GF-D8 (cell line): ENCODE results near the gene NCAN.
"Not testable (repeated sequence)": the region's sequence is repeated elsewhere in the genome, so short reads cannot be mapped to it uniquely, and the experiment has no call there.

Experiments
- DNase-seq: peaks from one replicate; lab custom pipeline; 2025; lab: John Stamatoyannopoulos, UW

Gene NCAN

DNA sequence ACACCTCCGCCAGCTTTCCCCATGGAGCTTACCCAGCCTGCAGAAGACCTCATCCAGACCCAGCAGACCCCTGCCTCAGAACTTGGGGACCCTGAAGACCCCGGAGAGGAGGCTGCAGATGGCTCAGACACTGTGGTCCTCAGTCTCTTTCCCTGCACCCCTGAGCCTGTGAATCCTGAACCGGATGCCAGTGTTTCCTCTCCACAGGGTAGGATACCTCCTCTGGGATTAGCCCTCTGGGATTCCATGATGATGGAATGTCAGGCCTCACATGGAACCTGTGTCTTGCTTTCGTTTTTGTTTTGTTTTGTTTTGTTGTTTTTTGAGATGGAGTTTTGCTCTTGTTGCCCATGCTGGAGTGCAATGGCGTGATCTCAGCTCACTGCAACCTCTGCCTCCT is 17.8 kb upstream of the NCAN start:
- DNase-seq, result no peak

DNA sequence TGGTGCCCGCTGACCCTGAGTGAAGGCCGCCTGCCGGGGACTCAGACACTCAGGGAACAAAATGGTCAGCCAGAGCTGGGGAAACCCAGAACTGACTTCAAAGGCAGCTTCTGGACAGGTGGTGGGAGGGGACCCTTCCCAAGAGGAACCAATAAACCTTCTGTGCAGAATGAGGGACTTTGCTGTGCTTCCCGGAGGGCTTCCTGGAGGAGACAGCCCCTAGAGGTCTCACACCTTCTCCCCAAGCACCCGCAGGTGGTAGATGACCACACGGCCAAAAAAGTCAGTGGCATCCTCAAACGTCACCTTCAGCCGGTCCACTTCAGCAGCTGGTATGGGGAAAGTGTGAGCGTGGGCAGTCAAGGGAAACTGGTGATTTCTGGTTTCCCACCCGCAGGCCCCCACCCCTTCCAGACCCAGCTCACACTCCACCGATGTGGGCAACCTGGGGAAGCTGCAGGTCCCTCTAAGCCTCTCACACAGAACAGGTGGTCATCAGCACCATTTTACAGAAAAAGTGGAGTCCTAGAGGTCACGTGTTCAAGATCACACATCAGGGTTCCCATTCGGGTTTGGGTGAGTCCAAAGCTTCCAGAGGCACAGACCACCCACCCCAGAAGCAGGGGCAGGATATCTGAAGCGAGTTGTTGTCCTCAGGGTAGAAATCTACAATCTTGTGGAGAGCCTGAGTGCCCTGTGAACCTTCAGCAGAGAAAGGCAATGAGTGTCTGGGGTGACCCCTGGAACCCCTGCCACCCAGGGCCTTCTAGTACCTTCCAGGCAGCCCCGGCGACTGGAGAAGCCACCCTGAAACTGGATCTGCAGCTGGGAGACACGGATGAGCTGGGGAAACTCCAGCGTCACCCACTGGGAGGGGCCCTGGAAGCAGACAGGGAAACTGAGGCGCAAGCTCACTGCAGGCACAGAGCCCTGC is 9.8 kb upstream of the NCAN start:
- no peak for DNase-seq

DNA sequence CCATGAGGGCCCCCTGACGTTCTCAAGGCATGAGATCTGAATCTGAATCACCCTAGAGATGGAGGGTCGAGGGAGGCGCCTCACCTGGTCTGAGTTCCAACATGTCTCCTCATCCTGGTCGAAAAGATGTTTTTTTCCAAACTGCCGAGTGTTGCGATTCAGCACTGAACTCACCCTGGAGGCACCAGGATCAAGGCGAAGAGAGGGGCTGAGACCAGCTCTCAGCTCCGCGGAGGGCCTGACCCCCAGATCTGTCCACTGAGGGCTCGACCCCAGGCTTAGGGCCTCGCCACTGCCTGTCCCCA is 9.1 kb upstream of the NCAN start:
- no peak for DNase-seq

DNA sequence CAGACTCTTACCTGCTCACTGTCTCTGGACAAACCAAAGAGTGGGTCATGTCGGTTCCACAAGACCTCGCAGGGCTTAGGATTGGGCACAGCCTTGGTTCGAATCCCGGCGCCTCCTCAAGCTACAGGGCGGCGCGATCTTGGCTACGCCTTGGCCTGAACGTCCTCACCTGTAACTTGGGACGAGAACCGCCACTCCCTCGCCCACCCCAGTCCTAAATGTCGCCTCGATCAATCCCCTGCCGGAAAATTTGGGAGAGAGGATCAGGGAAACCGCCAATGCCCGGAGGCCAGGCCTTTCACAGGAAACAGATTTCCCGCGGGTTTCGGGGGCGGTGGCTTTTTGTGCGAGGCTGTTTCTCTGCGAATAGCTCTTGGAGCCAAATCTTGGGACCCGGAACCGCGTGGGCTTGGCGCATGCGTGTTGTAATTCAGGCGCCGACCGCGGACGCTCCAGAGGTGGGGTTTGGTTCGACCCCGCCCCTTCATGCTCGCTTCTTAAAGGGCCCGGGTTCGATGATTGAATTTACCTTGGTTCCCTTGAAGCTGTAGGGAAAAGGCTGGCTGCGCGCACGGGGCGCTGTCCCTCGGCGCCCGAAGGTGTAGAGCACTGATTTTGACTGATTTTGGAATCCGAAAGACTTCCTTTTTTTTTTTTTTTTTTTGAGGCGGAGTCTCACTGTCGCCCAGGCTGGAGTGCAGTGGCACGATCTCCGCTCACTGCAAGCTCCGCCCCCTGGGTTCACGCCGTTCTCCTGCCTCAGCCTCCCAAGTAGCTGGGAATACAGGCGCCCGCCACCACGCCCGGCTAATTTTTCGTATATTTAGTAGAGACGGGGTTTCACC is 8.5 kb upstream of the NCAN start, which contains the start of gene NR2C2AP:
Gene NR2C2AP (minus strand): TSS at position 403 of the 845 bp plus-strand sequence. CDS start 354 bp downstream, at position 49.
- peak; percentile 81 for DNase-seq

DNA sequence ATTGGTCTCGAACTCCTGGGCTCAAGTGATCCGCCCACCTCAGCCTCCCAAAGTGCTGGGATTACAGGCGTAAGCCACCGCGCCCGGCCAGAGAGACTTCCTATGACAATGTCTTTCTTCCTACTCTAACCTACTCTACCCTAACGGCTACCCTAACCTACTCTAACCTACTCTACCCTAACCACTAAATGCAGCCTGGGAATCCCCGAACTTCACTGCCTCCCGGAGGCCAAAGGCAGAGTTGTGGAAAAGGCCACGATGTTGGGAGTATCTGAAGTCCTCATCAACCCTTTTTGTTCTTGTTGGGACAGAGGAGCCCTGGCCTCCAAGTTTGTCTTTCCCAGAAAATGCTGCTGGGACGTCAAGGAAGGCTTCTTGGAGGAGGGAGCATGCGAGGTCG is 7.6 kb upstream of the NCAN start:
- DNase-seq, result no peak

DNA sequence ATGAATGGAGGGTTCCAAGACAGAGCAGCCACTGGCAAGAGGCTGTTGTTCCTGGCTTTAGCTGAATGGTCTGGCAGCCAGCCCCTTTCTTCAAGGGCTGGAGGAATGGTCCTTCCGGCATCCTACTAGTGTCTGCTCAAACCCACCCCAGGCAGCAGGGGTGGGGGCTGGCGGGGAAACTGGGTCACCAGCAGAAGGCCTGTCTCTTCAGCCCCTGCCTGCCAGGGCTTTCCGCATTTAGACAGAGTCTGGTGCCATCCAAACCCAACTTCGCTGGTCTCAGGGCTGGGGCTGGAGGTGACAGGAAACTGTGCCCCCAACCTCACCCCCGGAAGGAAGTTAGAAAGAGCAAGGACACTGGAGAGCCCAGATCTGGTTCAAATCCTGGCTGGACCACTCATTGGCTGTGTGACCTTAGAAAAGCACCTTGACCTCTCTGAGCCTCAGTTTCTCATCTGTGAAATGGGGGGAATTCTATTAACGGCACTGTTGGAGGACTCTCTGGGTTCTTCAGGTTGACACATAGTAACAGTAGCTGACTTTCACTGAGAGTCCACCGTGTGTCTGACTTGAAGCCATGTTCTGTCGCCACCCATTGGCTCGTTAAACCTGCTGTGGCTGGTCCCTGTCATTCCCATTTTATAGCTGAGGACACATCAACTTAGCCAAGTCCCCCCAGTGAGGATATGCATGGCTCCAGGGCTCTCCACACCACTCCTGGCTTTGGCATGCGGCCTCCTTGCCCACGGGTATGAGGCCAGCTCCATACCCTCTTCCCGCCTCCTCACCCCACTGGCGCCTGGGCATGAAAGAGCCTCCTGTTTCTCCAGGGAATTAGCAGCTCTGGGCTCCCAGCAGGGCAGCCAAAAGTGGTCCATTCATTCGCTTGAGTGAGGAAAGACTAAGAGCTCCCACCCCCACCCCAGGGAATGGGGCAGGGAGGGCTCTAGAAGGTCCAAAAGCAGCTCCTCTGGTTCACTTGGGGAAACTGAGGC is 6.0 kb upstream of the NCAN start:
- no peak for DNase-seq

DNA sequence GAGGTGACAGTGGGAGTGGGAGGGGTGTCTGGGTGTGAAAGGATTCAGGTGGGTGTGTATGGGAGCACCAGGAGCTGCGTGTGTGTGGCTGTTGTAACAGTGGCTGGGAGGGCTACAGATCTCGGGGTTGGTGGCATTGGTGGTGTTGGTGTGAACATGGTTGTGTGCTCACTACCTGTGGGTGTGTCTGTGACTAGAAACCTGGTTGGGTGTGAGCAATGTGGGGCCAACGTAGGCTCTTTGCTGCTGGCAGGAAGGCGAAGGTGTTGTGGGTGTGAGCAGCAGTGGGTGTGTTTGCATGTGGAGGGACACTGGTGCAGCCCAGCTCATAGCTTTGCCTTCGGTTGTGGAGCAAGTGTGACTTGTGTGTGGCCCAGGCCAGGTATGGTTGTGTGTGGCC is 4.8 kb upstream of the NCAN start:
- DNase-seq, result no peak

DNA sequence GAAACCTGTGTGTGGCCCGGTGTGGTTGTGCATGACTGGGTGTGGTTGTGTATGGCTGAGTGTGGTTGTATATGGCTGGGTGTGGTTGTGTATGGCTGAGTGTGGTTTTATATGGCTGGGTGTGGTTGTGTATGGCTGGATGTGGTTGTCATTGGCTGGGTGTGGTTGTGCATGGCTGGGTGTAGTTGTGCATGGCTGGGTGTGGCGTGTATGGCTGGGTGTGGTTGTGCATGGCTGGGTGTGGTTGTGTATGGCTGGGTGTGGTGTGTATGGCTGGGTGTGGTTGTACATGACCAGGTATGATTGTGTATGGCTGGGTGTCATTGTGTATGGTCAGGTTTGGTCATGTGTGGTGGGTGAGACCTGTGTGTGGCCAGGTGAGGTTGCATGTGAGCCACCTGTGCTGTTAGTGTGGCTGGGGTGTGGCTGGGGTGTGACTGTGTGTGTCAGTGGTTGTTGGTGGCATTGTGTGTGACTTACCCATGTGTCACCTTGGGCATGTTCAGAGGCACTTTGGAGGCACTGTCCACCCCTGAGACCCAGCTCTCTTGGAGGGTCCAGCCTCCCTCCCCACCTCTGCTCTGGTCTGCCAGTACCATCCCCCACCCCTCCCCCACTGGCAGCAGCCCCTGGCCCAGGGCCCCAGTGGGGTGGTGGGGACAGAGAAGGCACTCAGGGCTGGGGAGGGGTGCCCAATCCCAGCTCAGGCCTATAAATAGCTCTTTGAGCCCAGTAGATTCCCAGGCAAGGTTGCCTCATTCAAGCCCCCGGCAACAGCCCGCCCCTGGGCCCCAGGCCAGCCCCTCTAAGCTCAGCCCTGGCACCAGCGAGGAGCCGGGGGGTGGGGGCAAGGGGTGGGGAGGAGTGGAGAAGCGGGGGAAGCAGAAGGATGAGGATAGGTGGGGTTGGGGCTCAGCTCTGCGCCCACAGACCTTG is 3.9 kb upstream of the NCAN start:
- no peak for DNase-seq

DNA sequence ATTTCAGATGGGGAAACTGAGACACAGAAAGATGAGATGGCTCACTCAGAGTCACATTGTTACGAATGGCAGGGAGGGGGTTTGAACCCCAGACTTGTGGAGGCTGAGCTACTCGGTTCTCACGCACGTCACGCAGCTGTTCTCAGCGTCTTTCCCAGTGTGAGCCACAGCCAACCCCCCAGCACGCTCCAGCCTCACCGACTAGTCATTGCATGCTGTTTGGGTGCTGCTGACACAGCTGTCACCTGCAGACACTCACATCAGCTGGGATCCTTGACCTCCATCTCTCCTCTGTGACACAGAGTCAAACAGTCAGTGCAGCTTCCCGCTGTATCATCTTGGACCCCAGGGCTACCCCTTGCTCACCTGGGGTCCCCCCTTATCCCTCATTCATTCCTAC is 2.4 kb upstream of the NCAN start:
- no peak for DNase-seq

DNA sequence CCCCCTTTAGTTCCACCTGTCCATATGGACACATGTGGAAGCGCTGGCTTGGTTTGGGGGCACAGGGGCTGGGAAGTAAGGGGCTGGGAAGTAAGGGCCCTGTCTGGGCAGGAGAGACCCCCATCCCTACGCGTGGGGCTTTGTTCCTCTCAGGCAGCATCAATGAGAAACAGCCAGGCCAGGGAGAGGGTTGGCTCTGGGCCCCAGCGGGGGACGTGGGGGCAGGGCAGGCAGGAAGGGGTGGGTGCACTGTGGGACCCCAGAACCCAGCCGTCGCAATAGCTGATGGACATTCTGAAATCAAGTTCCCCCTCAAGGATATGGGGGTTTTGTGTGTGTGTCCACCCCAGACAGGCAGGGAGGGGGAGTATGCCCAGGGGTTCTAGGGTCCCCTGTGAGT is 1.2 kb downstream of the NCAN start:
- DNase-seq, result no peak

DNA sequence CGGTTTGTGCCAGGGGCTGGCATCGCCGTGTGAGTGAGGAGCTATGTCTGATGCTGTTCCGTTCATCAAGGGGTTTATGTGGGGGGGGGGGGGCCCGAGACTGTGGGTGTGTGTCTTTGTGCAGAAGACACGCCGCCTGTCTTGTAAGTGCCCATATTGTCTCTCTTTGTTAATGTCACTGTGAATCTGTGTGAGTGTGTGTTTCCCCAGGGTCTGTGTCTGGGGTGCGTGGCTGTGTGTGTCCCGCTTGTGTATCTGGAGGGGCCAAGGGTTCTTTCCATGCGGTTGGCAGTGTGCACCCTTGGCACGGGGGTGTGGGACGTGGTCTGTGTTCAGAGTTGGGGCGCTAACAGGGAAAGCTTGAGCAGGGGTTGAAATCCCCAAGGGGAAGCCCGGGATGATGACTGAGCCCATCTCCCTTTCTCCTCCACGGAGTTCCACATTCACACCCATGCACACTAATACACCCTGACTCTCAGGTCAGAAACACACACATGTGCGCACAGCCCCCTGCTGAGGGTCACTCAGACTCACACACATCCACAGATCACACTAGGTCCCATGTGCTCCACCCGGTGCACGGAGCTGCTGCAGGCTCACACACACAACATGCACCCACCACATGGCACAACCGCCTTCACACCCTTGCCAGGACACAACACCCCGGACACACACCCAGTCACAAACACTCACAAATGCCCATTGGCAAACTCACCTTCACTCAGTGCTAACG is 1.8 kb downstream of the NCAN start:
- no peak for DNase-seq

DNA sequence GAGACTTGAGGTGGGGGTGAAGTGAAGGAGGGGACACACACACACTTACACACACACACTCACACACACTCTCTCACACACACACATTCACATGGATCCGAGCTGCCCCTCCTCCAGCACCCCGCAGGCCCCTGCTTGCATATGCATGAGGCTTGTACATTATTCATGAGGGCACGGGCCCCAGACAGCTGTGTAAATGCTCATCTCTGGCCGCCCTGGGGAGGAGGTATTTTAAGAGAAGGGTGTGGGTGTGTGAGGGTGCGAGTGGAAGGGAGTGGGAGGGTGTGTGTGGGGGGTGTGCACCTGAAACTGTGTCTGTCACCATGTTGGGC is 2.4 kb downstream of the NCAN start:
- no peak for DNase-seq

DNA sequence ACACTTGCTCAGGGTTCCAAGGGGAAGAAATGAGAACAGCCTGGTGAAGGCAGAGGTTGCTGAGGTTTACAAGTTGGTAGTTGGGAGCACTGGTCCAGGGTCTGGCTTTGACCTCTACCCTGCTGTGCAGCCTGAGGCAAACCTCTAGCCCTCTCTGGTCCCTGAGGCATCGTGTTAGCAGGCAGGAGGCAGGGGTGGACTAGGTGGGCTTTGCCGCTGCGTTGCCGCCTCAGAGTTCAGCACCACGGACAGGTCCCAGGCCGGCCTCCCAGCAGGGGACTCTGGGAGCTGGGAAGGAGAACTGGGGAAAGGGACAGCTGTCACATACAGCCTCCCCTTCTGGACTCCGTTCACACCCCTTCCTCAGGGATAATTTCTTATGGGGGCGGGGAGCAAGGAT is 3.1 kb downstream of the NCAN start:
- no peak for DNase-seq

DNA sequence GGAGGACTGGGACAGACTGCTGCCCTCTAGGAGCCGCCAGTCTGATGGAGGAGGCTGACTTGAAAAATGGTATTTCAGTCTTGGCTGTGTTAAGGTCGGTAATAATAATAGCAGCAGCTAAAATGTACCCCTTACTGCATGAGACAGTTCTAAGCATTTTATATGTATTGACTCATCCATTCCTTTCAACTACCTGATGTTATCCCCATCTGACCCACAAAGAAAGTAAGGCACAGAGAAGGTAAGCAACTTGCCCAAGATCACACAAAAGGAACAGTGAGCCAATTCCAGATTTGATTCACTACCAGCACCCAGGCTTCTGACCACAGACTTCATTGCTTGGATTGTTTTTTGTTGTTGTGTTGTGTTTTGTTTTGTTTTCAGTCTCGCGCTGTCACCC is 4.0 kb downstream of the NCAN start:
- no peak for DNase-seq

DNA sequence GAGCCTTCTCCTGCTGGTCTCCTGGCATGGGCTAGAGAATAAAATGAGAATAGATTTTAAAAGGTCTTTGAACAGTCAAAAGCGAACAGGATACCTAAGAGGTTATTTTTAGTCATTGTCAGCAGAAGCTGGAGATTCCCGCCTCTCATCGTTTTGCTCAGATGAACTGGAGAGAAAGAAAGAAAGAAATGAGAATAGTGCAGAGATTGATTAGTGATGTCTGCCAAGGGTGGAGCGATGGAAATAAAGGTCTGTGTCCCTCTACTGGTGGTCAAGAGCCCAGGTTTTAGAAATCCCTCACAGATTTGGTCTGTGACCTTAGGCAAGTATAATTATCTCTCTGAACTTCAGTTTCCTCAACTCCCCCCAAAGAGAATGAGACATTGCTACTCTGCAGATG is 5.3 kb downstream of the NCAN start:
- no peak for DNase-seq

DNA sequence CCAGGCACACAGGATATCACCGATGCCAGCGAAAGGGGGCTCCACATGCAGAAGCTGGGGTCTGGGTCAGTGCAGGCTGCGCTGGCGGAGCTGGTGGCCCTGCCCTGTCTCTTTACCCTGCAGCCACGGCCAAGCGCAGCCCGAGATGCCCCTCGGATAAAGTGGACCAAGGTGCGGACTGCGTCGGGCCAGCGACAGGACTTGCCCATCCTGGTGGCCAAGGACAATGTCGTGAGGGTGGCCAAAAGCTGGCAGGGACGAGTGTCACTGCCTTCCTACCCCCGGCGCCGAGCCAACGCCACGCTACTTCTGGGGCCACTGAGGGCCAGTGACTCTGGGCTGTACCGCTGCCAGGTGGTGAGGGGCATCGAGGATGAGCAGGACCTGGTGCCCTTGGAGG is 7.2 kb downstream of the NCAN start:
- DNase-seq, result no peak

DNA sequence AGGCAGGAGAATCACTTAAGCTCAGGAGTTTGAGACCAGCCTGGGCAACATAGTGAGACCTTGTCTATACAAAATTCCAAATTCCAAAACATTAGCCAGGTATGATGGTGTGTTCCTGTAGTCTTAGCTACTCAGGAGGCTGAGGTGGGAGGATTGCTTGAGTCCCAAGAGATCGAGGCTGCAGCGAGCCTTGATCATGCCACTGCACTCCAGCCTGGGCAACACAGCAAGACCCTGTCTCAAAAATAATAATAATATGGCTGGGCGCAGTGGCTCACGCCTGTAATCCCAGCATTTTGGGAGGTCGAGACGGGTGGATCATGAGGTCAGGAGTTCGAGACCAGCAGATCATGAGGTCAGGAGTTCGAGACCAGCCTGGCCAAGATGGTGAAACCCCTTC is 9.2 kb downstream of the NCAN start:
- not testable (repeated sequence) for DNase-seq

DNA sequence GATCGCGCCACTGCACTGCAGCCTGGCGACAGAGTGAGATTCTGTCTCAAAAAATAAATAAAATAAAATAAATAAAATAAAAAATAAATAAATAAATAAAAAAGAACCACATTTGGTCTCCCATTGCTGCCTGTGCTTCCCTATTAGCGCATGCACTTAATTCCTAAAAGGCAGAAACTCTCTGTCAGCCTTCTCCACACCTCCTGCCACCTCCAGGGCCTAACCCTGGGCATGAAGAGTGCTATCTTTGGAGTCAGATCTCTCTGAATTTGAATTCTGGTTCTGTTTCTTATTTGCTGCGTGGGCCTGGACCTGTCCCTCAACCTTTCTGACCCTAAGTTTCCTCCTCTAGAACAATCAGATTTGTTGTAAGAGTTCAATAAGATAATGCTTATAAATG is 11.3 kb downstream of the NCAN start:
- no peak for DNase-seq

DNA sequence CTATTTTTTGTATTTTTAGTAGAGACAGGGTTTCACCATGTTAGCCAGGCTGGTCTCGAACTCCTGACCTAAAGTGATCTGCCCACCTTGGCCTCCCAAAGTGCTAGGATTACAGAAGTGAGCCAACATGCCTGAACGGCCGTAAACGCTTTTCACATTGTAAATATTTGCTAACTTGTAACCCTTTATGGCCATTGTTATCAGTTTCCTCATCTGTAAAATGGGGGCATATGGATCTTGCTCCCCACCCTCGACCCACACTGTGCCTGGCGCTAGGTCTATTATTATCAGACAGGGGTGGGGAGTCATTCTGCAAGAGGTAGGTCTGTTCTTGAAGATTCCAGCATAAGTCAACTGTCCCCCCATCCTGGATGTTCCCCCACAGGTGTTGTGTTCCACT is 11.9 kb downstream of the NCAN start:
- no peak for DNase-seq

DNA sequence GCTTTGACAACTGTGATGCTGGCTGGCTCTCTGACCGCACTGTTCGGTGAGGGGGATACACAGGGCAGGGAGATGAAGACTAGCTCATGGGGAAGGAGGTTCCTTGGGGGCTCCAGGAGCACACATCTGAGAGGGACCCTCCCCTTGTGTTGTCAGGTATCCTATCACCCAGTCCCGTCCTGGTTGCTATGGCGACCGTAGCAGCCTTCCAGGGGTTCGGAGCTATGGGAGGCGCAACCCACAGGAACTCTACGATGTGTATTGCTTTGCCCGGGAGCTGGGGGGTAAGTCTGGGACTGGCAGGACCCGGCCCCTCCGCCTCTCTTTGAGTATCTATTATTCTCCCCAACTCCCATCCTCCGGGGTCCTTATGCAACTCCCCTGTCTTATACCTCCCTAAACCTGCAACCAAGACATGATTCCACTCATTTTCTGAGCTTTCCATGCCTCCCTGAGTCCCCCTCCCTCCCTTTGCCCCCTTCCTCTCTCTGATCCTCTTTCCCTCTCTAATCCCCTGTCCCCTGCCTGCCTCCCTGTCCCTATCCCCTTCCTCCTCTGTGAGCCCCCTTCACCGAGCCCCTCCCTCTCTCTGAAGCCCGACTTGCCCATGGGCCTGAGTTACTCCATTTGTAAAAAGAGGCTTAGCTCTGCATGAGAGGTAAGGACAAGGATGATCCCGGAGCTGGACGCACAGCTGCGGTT is 12.5 kb downstream of the NCAN start:
- DNase-seq, result no peak
